ENCODE data around the gene GMPS. TPM values are rescaled to one million over a fixed set of nuclear protein-coding genes. Genes with fewer than 3 reads are reported as not detected.

Gene GMPS
- total RNA-seq, 1 experiment from 2014 or later, result 119 TPM

DNA sequence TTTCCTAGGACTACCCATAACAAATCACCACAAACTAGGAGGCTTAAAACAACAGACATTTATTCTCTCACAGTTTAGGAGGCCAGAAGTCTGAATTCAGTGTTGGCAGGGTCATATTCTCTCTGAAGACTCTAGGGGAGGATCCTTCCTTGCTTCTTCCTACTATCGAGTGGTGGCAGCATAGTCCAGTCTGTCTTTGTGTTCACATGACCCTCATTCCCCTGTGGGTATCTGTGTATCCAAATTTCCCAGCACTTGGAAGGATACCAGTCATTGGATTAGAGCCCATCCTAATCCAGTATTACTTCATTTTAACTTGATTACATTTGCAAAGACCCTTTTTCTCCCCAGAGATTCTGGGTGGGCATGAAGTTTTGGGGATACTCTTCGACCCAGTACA lies 63.8 kb downstream of the GMPS start:
- H3K4me1 ChIP-seq (ENCODE audit: control insufficient read depth in 1 of 2, insufficient read depth in 2 of 2, low read length in 2 of 2), result no peaks in the 10 kb centered on the region
- no peak overlapping the region for H3K9ac ChIP-seq (ENCODE audit: low read length)
- no peak for DNase-seq (ENCODE audit: low read depth, low spot score)
- H3K9me3 ChIP-seq (ENCODE audit: control insufficient read depth in 1 of 2, insufficient read depth in 1 of 2, low read depth in 1 of 2, low read length in 2 of 2), result no peaks in the 10 kb centered on the region
- ATAC-seq, result no peak
- no peaks in the 10 kb centered on the region for H3K27me3 ChIP-seq (ENCODE audit: insufficient read depth, low read length)
- no peak overlapping the region for H3K27ac ChIP-seq (ENCODE audit: low read depth, low read length)
- no peaks in the 10 kb centered on the region for H4K20me1 ChIP-seq (ENCODE audit: insufficient read depth)
- BruUV-seq (replicated peaks), result no TSS peak
- no peaks in the 10 kb centered on the region for H3K9me2 ChIP-seq (ENCODE audit: insufficient read depth)
- RAD21 ChIA-PET (ENCODE audit: low non-redundant PET in 1 of 2, low total read pairs in 2 of 2, uncharacterized antibody in 2 of 2, unreplicated experiment in 2 of 2), result no interaction called here
- peaks cover 23 to 39% of the 10 kb centered on the region in 2 experiments for H3K36me3 ChIP-seq (ENCODE audit: control insufficient read depth in 1 of 2, insufficient read depth in 2 of 2, low read length in 2 of 2)
- H2AFZ ChIP-seq (ENCODE audit: low read depth, low read length, poor library complexity, severe bottlenecking), result no peak overlapping the region
- H3K4me2 ChIP-seq (ENCODE audit: low read length), result no peak overlapping the region
- no peaks in the 10 kb centered on the region for H3K79me2 ChIP-seq (ENCODE audit: insufficient read depth, low read length)
- POLR2A ChIA-PET, result interaction anchor here (0.6 kb wide), 1 partner anchor 17 kb away, joined by 4 read pairs; no protein-coding TSS in a partner anchor
- CTCF ChIA-PET, result no interaction called here
- H3K4me3 ChIP-seq (replicated peaks in 1 of 2; ENCODE audit: low read depth in 1 of 2, low read length in 2 of 2), result no peak overlapping the region
- TF ChIP-seq JUND (IDR thresholded peaks at IDR 0.05) (no peak), FOSL1 (IDR thresholded peaks at IDR 0.05; ENCODE audit: low read depth) (no peak), SRF (IDR thresholded peaks at IDR 0.05; ENCODE audit: low read depth) (no peak), EZH2 (IDR thresholded peaks at IDR 0.05) (no peak), ZNF274 (IDR thresholded peaks at IDR 0.05; ENCODE audit: low read depth, low read length) (no peak), CEBPB (IDR thresholded peaks at IDR 0.05; ENCODE audit: low read depth) (no peak), SIN3A (IDR thresholded peaks at IDR 0.05; ENCODE audit: low read depth) (no peak), POLR2AphosphoS5 (IDR thresholded peaks at IDR 0.05; ENCODE audit: low read depth, low read length) (no peak), ELF1 (IDR thresholded peaks at IDR 0.05; ENCODE audit: borderline replicate concordance, low read depth) (no peak)
- TF ChIP-seq, protein P1, sequence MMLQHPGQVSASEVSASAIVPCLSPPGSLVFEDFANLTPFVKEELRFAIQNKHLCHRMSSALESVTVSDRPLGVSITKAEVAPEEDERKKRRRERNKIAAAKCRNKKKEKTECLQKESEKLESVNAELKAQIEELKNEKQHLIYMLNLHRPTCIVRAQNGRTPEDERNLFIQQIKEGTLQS (IDR thresholded peaks at IDR 0.05), result no peak
- TF ChIP-seq, protein P2, sequence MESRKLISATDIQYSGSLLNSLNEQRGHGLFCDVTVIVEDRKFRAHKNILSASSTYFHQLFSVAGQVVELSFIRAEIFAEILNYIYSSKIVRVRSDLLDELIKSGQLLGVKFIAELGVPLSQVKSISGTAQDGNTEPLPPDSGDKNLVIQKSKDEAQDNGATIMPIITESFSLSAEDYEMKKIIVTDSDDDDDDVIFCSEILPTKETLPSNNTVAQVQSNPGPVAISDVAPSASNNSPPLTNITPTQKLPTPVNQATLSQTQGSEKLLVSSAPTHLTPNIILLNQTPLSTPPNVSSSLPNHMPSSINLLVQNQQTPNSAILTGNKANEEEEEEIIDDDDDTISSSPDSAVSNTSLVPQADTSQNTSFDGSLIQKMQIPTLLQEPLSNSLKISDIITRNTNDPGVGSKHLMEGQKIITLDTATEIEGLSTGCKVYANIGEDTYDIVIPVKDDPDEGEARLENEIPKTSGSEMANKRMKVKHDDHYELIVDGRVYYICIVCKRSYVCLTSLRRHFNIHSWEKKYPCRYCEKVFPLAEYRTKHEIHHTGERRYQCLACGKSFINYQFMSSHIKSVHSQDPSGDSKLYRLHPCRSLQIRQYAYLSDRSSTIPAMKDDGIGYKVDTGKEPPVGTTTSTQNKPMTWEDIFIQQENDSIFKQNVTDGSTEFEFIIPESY (IDR thresholded peaks at IDR 0.05; ENCODE audit: extremely low read depth, insufficient replicate concordance, low read length), result no peak
- intact Hi-C loops (cut with micrococcal nuclease), result no loop called here
